Motor neuron (in vitro differentiated cells): ENCODE measurements around the gene OOSP4B. TPM values are rescaled to one million over a fixed set of nuclear protein-coding genes. Genes with fewer than 3 reads are reported as not detected.
"Not testable (repeated sequence)": the region's sequence is repeated elsewhere in the genome, so short reads cannot be mapped to it uniquely, and the experiment has no call there.

Experiments
- ATAC-seq, 8 experiments: fragments of 200-7000 bp; cut with Tn5 transposase; replicated peaks in 6 of 8; 2 replicates each; pipeline ENCODE4 v1.8.0; 2021; ENCODE audit warnings: mild to moderate bottlenecking in 8 of 8, moderate library complexity in 8 of 8
- H3K27ac ChIP-seq, 2 donors: fragments of 250-450 bp; sonication (Bioruptor Pico); 2 replicates each; pipeline ENCODE4 v1.9.0; 2021; ENCODE audit warnings: antibody characterized with exemption in 2 of 2, mild to moderate bottlenecking in 2 of 2, moderate library complexity in 1 of 2
- H3K4me1 ChIP-seq, 2 donors: fragments of 250-450 bp; sonication (Bioruptor Pico); replicated peaks in 1 of 2; 2 replicates each; pipeline ENCODE4 v1.6.1; 2021; ENCODE audit warnings: antibody characterized with exemption in 2 of 2, mild to moderate bottlenecking in 2 of 2, moderate library complexity in 1 of 2
- H3K4me3 ChIP-seq, 5 donors: fragments of 250-450 bp; sonication (Bioruptor Pico); 2 replicates each; pipeline ENCODE4 v1.9.0; 2021; ENCODE audit warnings: antibody characterized with exemption in 5 of 5, mild to moderate bottlenecking in 5 of 5, moderate library complexity in 4 of 5
- WGBS, 10 experiments: fragments of 450-650 bp; shearing (Covaris generic); methylation state at CpG; one replicate each; pipeline ENCODE4 v1.0.0; 2022; 5-methylcytosine and 5-hydroxymethylcytosine counted together
- in situ Hi-C, 9 experiments: fragments of 400-800 bp; cut with MboI; loops; one replicate each; pipeline ENCODE4 v1.15.0; 2021; ENCODE audit warnings: low sequenced_read_pairs in 9 of 9, low pct_unique_long_range_greater_than_20kb in 2 of 9; ENCODE audit not compliant: unreplicated experiment in 9 of 9
- total RNA-seq, 8 experiments: library from RNA; unstranded; fragments of 300-600 nt; gene quantifications; 2 replicates each; pipeline versions ENCODE4 v1.2.3 to v1.2.4, GENCODE V29; 2022

The OOSP4B gene
- total RNA-seq, 8 experiments from 2014 or later: not detected

DNA sequence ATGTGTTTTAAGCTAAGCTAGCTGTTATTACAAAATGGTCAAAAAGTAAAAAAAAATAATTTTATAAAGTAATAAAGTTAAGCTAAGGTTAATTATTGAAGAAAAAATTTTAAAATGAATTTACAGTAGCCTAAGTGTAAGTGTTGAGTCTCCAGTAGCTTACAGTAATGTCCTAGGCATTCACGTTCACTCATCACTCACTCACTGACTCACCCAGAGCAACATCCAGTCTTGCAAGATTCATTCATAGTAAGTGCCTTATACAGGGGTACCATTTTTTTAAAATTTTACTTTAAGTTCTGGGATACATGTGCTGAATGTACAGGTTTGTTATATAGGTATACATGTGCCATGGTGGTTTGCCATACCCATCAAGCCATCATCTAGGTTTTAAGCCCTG lies 11.6 kb upstream of the OOSP4B start:
- H3K27ac ChIP-seq: no peak overlapping the region
- ATAC-seq: no peak
- 0 to 100% (median 58%) methylated on average over 1 of the region's 1 CpG; no CpG with 5 or more reads in 2 of the 10 experiments for WGBS, 10 experiments
- no peak overlapping the region for H3K4me3 ChIP-seq
- in situ Hi-C loops: no loop called here
- no peaks in the 10 kb centered on the region for H3K4me1 ChIP-seq

DNA sequence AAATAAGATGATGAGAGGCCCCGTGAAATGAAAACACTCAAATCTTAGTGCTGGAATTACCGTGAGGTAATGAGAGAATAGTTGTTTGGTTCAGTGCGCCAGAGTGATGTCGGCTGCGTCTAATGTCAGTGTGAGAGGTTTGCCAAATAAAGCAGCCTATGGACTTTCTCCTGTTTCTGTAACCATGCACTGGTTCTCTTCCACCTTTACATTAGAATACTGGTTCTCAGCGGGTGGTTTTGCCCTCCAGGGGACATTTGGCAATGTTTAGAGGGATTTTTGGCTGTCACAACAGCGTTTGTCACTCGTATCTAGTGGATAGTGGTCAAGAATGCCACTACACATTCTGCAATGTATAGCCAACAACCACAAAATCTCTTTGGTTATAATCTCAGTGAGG lies 1.1 kb downstream of the OOSP4B start:
- 0 to 80% (median 56%) methylated on average over 1 to 7 of the region's 8 CpGs; no CpG with 5 or more reads in 1 of the 10 experiments for WGBS, 10 experiments
- no peaks in the 10 kb centered on the region for H3K4me1 ChIP-seq
- ATAC-seq: no peak
- in situ Hi-C loops: no loop called here
- H3K4me3 ChIP-seq: no peak overlapping the region
- H3K27ac ChIP-seq: no peak overlapping the region

DNA sequence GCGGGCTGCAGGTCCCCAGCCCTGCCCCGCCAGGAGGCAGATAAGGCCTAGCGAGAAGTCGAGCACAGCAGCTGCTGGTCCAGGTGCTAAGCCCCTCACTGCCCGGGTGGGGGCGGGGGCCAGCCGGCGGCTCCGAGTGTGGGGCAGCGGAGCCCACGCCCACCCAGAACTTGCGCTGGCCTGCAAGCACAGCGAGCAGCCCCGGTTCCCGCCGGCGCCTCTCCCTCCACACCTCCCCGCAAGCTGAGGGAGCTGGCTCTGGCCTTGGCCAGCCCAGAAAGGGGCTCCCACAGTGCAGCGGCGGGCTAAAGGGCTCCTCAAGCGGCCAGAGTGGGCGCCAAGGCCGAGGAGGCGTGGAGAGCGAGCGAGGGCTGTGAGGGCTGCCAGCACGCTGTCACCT lies 3.4 kb downstream of the OOSP4B start:
- ATAC-seq, H3K27ac ChIP-seq, H3K4me1 ChIP-seq, H3K4me3 ChIP-seq, in situ Hi-C loops: not testable (repeated sequence)
- WGBS, 10 experiments: 32 to 52% methylated on average over 5 to 10 of the region's 27 CpGs; no CpG with 5 or more reads in 8 of the 10 experiments

DNA sequence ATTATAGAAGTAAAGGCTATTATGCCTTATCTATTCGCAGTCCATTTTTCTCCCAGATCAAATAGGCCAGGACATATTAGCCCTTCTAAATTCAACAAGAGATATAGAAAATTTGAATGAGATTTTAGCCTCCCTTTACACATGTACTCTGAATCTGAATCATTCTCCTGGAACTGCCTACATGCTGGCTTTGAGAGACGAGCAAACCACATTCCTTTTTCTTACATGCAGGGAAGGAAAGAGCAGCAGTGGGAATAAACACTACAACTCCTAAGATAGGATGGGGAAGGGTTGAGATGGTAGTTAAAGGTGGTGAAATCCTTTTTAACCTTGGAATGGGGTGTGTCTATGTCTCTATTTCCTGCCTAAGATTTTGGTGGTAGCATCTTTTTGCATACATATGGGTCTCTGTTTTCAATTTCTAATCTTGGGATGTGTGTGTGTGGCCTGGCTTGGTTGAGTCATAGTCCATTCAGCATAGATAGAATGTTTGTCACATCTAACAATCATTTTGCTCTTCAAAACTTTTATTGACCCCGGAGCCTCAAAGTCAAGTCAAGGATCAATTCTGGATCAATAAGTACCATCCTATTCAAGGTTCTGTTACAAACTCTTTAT lies 12.1 kb downstream of the OOSP4B start:
- 0 to 100% (median 65%) methylated on average over 1 to 3 of the region's 3 CpGs; no CpG with 5 or more reads in 1 of the 10 experiments for WGBS, 10 experiments
- peak in 2 of 8 experiments; percentile 71 to 87 for ATAC-seq
- Histone ChIP-seq H3K4me3 (no peak overlapping the region), H3K4me1 (no peaks in the 10 kb centered on the region), H3K27ac (no peak overlapping the region)
- in situ Hi-C loops: no loop called here

DNA sequence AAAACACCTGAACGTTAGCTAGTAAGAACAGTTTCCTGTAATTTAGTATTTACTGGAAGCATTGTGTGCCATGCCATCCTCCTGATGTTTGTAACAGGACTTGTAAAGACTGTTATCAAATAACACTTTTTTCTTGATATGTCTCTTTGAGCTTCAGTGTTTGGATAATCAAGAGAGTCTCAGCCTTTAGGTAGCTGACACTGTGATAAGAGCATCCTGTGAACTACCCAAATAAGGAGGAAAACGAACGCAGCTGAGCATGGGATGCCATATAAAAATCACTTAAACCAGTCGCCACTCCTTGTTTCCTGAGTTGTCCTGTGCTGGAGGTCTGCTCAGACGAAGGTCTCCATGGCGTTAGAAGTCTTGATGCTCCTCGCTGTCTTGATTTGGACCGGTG lies 23.1 kb downstream of the OOSP4B start, which contains the start of gene OOSP2:
TSS of gene OOSP2 (plus strand) at position 301 of the 400 bp plus-strand sequence. CDS start at position 352, 51 bp downstream.
- WGBS, 10 experiments: 7 to 93% (median 77%) methylated on average over 3 to 8 of the region's 8 CpGs; no CpG with 5 or more reads in 3 of the 10 experiments
- Histone ChIP-seq H3K27ac (no peak within 1 kb of the TSS), H3K4me1 (no peaks in the 10 kb centered on the region), H3K4me3 (no peak within 1 kb of the TSS)
- in situ Hi-C loops: no loop called here
- ATAC-seq: no peak

DNA sequence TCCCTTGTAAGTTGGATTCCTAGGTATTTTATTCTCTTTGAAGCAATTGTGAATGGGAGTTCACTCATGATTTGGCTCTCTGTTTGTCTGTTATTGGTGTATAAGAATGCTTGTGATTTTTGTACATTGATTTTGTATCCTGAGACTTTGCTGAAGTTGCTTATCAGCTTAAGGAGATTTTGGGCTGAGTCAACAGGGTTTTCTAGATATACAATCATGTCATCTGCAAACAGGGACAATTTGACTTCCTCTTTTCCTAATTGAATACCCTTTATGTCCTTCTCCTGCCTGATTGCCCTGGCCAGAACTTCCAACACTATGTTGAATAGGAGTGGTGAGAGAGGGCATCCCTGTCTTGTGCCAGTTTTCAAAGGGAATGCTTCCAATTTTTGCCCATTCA lies 33.4 kb downstream of the OOSP4B start:
- H3K4me3 ChIP-seq, in situ Hi-C loops, H3K27ac ChIP-seq, H3K4me1 ChIP-seq, ATAC-seq: not testable (repeated sequence)

DNA sequence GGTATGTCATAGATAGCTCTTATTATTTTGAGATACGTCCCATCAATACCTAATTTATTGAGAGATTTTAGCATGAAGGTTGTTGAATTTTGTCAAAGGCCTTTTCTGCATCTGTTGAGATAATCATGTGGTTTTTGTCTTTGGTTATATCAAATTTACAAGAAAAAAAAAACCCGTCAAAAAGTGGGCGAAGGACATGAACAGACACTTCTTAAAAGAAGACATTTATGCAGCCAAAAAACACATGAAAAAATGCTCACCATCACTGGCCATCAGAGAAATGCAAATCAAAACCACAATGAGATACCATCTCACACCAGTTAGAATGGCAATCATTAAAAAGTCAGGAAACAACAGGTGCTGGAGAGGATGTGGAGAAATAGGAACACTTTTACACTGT lies 33.9 kb downstream of the OOSP4B start:
- in situ Hi-C loops: not testable (repeated sequence)

DNA sequence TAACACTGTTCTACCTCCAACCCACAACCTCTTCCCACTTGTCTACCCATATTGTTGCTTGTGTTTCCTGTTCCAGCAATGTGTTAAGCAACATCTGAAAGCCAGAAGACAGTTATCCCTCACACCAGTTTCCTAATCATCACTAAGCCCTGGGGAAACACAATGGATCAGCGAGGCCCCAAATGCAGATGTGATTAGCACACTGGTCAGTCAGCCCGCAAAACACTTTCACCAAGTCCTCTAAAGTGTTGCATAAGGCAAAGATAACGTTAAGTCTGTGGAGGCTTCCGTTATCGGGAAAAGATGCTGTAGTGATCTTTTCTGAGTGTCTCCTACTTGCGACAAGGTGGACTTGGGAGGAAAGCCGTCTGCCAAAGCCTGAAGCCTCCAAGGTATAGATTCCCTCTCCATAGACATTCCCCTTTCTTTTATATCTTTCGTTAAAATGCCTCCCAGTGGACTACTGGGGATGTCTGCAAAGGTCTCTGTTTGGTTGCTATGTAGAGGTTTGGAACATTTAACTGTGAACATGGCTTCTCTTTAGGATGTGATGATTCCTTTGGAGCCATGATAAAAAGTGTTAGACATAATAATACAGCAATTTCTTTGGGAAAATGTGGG lies 39.5 kb downstream of the OOSP4B start, which contains the start of gene MS4A3:
TSS of gene MS4A3 (plus strand) at position 317 of the 621 bp plus-strand sequence. CDS start 4,496 bp downstream, outside the sequence.
- in situ Hi-C loops: no loop called here
- WGBS, 10 experiments: 0 to 88% (median 67%) methylated on average over 1 to 6 of the region's 8 CpGs; no CpG with 5 or more reads in 2 of the 10 experiments

More for the DNA sequence above, 33.9 kb downstream of the OOSP4B start:
- H3K4me3 ChIP-seq, H3K27ac ChIP-seq, H3K4me1 ChIP-seq, ATAC-seq: not testable (repeated sequence)
- 73 to 90% methylated on average over 2 to 3 of the region's 3 CpGs; no CpG with 5 or more reads in 8 of the 10 experiments for WGBS, 10 experiments

DNA sequence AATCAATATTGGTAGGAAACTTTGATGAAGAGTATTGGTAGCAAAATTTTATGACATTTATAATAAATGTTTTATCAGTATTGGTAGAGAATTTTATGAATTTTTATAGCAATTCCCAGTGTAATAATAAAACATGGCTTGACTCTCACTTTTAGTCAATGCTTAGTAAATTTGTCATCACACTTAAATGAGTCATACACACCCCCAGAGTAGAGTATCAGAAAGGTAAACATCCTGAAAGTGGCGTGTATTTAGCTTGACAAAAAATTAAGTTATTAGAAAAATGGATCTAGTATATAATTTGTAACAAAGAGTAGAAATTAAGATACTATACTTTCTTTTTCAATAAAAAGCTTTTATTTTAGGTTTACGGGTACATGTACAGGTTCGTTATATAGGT lies 42.1 kb downstream of the OOSP4B start:
- 0 to 95% (median 81%) methylated on average over 1 to 3 of the region's 3 CpGs; no CpG with 5 or more reads in 1 of the 10 experiments for WGBS, 10 experiments
- ATAC-seq: no peak
- in situ Hi-C loops: no loop called here

More for the DNA sequence above, 39.5 kb downstream of the OOSP4B start, which contains the start of gene MS4A3:
- no peak within 1 kb of the TSS for H3K27ac ChIP-seq
- H3K4me3 ChIP-seq: no peak within 1 kb of the TSS
- H3K4me1 ChIP-seq: no peaks in the 10 kb centered on the region
- no peak for ATAC-seq

DNA sequence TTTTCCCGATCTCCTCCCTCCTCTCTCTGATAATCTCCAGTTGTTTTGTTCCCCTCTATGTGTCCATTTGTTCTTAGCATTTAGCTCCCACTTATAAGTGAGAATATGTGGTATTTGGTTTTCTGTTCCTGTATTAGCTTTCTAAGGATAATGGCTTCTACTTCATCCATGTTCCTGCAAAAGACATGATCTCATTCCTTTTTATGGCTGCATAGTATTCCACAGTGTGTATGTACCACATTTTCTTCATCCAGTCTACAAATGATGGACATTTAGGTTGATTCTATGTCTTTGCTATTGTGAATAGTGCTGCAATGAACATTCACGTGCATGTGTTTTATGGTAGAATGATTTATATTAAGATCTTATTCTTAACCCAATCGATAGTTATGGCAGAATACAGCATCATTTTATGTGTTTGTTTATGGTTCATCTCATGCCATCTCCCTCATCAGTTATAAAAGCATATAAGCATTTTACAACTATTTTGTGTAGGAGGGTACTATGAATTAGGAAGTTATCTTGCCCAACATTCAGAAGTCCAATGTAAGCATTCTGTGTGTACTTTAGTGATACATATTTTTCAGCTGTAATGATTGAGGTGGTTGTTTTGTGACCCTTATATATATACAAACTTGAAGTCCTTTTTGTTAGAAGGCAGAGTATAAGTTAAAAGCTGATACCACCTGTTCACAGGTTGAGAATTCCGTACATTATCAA lies 42.7 kb downstream of the OOSP4B start:
- 3 to 97% (median 85%) methylated on average over 2 to 4 of the region's 4 CpGs; no CpG with 5 or more reads in 1 of the 10 experiments for WGBS, 10 experiments
- no peak for ATAC-seq

More for the DNA sequence above, 42.1 kb downstream of the OOSP4B start:
- H3K27ac ChIP-seq: no peak overlapping the region
- H3K4me3 ChIP-seq: no peak overlapping the region
- no peaks in the 10 kb centered on the region for H3K4me1 ChIP-seq

DNA sequence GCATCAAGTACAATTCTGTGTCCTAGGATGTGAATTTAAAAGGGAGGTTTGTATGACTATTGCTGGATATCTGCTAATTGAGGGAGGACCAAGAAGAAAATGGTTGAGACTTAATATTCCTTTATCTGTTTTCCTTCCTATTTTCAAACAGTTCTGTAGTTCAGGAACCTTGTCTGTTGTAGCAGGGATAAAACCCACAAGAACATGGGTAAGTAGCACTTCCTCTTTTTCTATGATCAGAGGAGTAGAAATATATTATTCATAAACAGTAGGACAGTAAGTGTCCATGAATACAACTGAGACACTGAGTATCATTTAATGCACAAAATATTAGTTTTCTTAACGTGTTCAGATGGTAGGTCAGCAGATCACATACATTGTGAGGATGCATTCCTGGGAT lies 47.1 kb downstream of the OOSP4B start:
- ATAC-seq: no peak
- Histone ChIP-seq H3K4me1 (no peaks in the 10 kb centered on the region), H3K27ac (no peak overlapping the region), H3K4me3 (no peak overlapping the region)
- in situ Hi-C loops: no loop called here
- WGBS, 10 experiments: 0 to 82% (median 58%) methylated on average over 1 of the region's 1 CpG; no CpG with 5 or more reads in 3 of the 10 experiments

More for the DNA sequence above, 42.7 kb downstream of the OOSP4B start:
- H3K4me3 ChIP-seq: no peak overlapping the region
- no peak overlapping the region for H3K27ac ChIP-seq
- in situ Hi-C loops: no loop called here
- H3K4me1 ChIP-seq: no peaks in the 10 kb centered on the region

DNA sequence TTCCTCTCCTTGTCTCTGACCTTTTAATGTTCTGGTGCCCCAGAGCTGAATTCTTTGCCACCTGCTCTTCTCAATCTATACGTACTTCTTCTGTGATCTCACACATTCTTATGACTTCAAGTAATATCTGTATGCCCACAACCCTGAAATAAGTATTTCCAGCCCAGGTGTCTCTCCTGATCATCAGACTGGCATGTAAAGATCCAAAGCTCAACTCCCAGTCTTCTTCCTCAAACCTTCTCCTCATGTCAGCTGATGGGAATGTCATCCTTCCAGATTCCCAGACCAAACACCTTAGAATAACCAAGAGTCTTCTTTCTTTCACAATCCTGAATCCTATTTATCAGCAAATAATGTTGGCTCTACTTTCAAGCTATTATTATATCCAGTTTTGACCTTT lies 48.8 kb downstream of the OOSP4B start:
- in situ Hi-C loops: no loop called here
- 0 to 100% (median 67%) methylated on average over 1 of the region's 1 CpG; no CpG with 5 or more reads in 1 of the 10 experiments for WGBS, 10 experiments
- no peak overlapping the region for H3K4me3 ChIP-seq
- no peak overlapping the region for H3K27ac ChIP-seq
- ATAC-seq: no peak
- no peaks in the 10 kb centered on the region for H3K4me1 ChIP-seq

DNA sequence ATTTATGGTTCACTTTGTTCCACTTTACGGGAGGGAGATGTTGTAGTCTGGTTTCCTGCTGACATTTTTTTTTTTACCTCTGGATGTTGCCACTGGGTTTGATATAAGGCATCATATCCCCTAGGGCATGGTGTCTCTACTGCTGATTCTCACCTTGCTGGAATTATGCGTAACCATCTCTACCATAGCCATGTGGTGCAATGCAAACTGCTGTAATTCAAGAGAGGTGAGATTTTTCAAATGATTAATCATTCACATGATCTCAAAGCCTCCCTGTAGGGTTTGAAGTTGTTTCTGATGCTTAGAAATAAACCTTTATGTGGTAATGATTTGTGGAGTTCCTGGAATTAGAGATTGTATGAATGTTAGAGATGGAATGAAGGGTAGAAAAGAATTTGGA lies 52.5 kb downstream of the OOSP4B start:
- peak in 3 of 8 experiments; percentile 38 to 90 (median 42) for ATAC-seq
- 0 to 75% (median 40%) methylated on average over 1 to 2 of the region's 2 CpGs; no CpG with 5 or more reads in 1 of the 10 experiments for WGBS, 10 experiments
- H3K4me1 ChIP-seq: no peaks in the 10 kb centered on the region
- in situ Hi-C loops: no loop called here
- no peak overlapping the region for H3K27ac ChIP-seq
- no peak overlapping the region for H3K4me3 ChIP-seq
